Putamen (tissue), 1 donor: Measurements from ENCODE around the gene BACE2.
"Not testable (repeated sequence)": the region's sequence is repeated elsewhere in the genome, so short reads cannot be mapped to it uniquely, and the experiment has no call there.

Experiments
- DNase-seq: peaks from one replicate; pipeline ENCODE4 v3.0.0-alpha.2; 2016; ENCODE audit warnings: low spot score

The BACE2 gene

GRCh38 chr21:41240040-41240439, 72.1 kb downstream of the BACE2 start:
- DNase-seq = no peak

- peak; percentile 13 for DNase-seq
Measured at GRCh38 chr21:41241341-41241740, 73.4 kb downstream of the BACE2 start.

- DNase-seq = no peak
Measured at GRCh38 chr21:41242238-41242829, 74.4 kb downstream of the BACE2 start.

- no peak for DNase-seq
Measured at GRCh38 chr21:41243107-41243506, 75.1 kb downstream of the BACE2 start.

GRCh38 chr21:41244266-41244880, 76.4 kb downstream of the BACE2 start:
- DNase-seq = not testable (repeated sequence)

GRCh38 chr21:41245509-41246135, 77.7 kb downstream of the BACE2 start:
- DNase-seq = no peak

- DNase-seq = no peak
Measured at GRCh38 chr21:41246808-41247207, 78.8 kb downstream of the BACE2 start.

GRCh38 chr21:41247561-41248545, 79.9 kb downstream of the BACE2 start:
- peak; percentile 3 for DNase-seq

- no peak for DNase-seq
Measured at GRCh38 chr21:41249476-41249875, 81.5 kb downstream of the BACE2 start.

- DNase-seq = no peak
Measured at GRCh38 chr21:41250519-41250918, 82.6 kb downstream of the BACE2 start.

- no peak for DNase-seq
Measured at GRCh38 chr21:41251961-41252642, 84.1 kb downstream of the BACE2 start.

- no peak for DNase-seq
Measured at GRCh38 chr21:41254090-41254700, 86.2 kb downstream of the BACE2 start.

- no peak for DNase-seq
Measured at GRCh38 chr21:41255190-41255589, 87.2 kb downstream of the BACE2 start.

GRCh38 chr21:41256231-41256630, 88.3 kb downstream of the BACE2 start:
- not testable (repeated sequence) for DNase-seq

- DNase-seq = no peak
Measured at GRCh38 chr21:41256771-41257702, 89.1 kb downstream of the BACE2 start.

GRCh38 chr21:41258617-41259016, 90.7 kb downstream of the BACE2 start:
- DNase-seq = no peak

- DNase-seq = no peak
Measured at GRCh38 chr21:41260428-41260827, 92.5 kb downstream of the BACE2 start.

- no peak for DNase-seq
Measured at GRCh38 chr21:41267346-41267745, 99.4 kb downstream of the BACE2 start.

- DNase-seq = no peak
Measured at GRCh38 chr21:41269535-41269934, 101.6 kb downstream of the BACE2 start.

GRCh38 chr21:41277196-41277595, 109.2 kb downstream of the BACE2 start:
- DNase-seq = no peak
